OCI-LY7 (cell line): Measurements from ENCODE around the gene PRR14.

ENCODE experiments used
- CTCF ChIP-seq: fragments of 200-600 bp; sonication (generic); conservative IDR thresholded peaks from 2 replicates; pipeline ENCODE4 v1.5.1; 2014; ENCODE audit warnings: mild to moderate bottlenecking, antibody characterized with exemption, low read length, moderate library complexity, mixed read lengths
- EZH2phosphoT487 ChIP-seq: fragments of 200-600 bp; sonication (generic); IDR thresholded peaks from 2 replicates; pipeline ENCODE4 v1.6.1; 2018; ENCODE audit warnings: low read depth, borderline replicate concordance, mild to moderate bottlenecking, mixed run types, antibody characterized with exemption, low read length, moderate library complexity, mixed read lengths

- TF ChIP-seq CTCF (no peak), EZH2phosphoT487 (no peak)
Observed at GRCh38 chr16:30652718-30653117, 2.0 kb downstream of the PRR14 start.
